Small intestine (tissue), 7 donors: Measurements from ENCODE around the gene RNASE9. TPM values are rescaled to one million over a fixed set of nuclear protein-coding genes. Genes with fewer than 3 reads are reported as not detected.

Experiments used
- DNase-seq, 2 donors: peaks; one replicate each; pipeline versions ENCODE4 v3.0.0 to v3.0.0-alpha.2; 2013
- FAIRE-seq: peaks from 2 replicates; lab custom pipeline; 2012; peaks lifted over from hg19 to GRCh38; lab: Jason Lieb, UNC
- H3K27ac ChIP-seq, 3 donors: one replicate each; pipeline ENCODE4 v1.5.1; 2013; ENCODE audit warnings: low read length in 2 of 3, mild to moderate bottlenecking in 2 of 3, control low read depth in 1 of 3, inconsistent platforms in 1 of 3, low read depth in 1 of 3, moderate library complexity in 1 of 3
- H3K27me3 ChIP-seq, 3 donors: one replicate each; pipeline ENCODE4 v1.6.1; 2013; ENCODE audit warnings: low read length in 3 of 3, inconsistent platforms in 1 of 3; ENCODE audit not compliant: control insufficient read depth in 3 of 3, insufficient read depth in 3 of 3
- H3K36me3 ChIP-seq, 3 donors: one replicate each; pipeline ENCODE4 v1.6.1; 2013; ENCODE audit warnings: low read length in 3 of 3, inconsistent platforms in 1 of 3, low read depth in 1 of 3, mild to moderate bottlenecking in 1 of 3, moderate library complexity in 1 of 3; ENCODE audit not compliant: control insufficient read depth in 3 of 3, insufficient read depth in 2 of 3
- H3K4me1 ChIP-seq, 3 donors: one replicate each; pipeline ENCODE4 v1.6.1; 2013; ENCODE audit warnings: low read length in 2 of 3, inconsistent platforms in 1 of 3, low read depth in 1 of 3, mild to moderate bottlenecking in 1 of 3, moderate library complexity in 1 of 3; ENCODE audit not compliant: control insufficient read depth in 3 of 3, insufficient read depth in 2 of 3
- H3K4me3 ChIP-seq, 3 donors: one replicate each; pipeline ENCODE4 v1.5.1; 2013; ENCODE audit warnings: low read length in 3 of 3, control low read depth in 1 of 3, inconsistent platforms in 1 of 3, low read depth in 1 of 3, mild to moderate bottlenecking in 1 of 3, moderate library complexity in 1 of 3
- H3K9me3 ChIP-seq, 2 donors: one replicate each; pipeline ENCODE4 v1.6.1; 2013; ENCODE audit warnings: low read depth in 1 of 2, low read length in 1 of 2; ENCODE audit not compliant: control insufficient read depth in 2 of 2, insufficient read depth in 1 of 2
- WGBS, 3 donors: extraction: QIAGEN DNeasy Blood & Tissue Kit; methylation state at CpG; one replicate each; pipeline ENCODE4 v1.1.7; 2013; 5-methylcytosine and 5-hydroxymethylcytosine counted together
- polyA plus RNA-seq, 4 donors: library from polyadenylated mRNA; stranded (reverse) in 3 of 4; unstranded in 1 of 4; fragments of 200-250 nt in 3 of 4; fragments of 120-200 nt in 1 of 4; gene quantifications; one replicate each; pipeline versions ENCODE4 v1.2.1 to v1.2.3, GENCODE V29; 2013
- donor health status: healthy with polysubstance abuse.
- donor health status: control.
- donor health status: control.
- donor health status: Bipolar disorder and iron deficiency.
- donor health status: healthy.

RNASE9 gene
- polyA plus RNA-seq, 4 donors: not detected

DNA sequence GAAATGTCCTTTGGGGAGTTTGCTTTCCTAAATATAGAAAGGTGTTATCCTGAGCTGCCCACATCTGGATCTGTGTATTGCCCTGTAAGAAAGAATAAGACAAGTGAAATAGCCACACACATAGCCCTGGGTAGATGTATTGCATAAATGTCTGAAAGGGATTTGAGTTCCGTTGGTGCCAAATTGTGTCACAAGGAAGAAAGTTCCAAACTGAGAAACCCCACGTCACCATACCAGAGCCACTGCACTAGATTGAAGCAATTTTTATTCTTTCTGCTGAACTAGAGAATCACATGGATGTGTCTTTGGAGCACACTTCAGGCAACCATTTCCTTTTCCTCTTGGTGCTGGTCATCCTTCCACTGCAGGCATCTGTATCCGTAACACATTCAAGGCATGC is 5.0 kb downstream of the RNASE9 start:
- 86 to 92% (median 91%) methylated on average over 3 of the region's 3 CpGs for WGBS, 3 donors
- Histone ChIP-seq H3K4me1 (no peaks in the 10 kb centered on the region), H3K27ac (no peak overlapping the region), H3K4me3 (no peak overlapping the region), H3K36me3 (no peaks in the 10 kb centered on the region), H3K9me3 (no peaks in the 10 kb centered on the region), H3K27me3 (no peaks in the 10 kb centered on the region)
- DNase-seq: no peak
- FAIRE-seq: no peak

DNA sequence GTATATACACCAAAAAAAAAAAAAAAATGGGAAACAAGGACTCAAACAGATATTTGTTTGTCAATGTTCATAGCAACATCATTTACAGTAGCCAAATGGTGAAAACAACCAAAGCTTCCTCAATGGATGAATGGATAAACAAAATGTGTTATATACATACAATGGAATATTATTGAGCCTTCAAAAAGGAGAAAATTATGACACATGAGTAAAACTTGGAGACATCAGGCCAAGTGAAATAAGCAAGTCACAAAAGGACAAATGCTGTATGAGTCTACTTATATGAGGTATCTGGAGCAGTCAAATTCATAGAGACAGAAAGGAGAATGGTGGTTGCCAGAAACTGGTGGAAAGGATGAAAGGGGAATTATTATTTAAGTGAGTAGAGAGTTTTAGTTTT is 7.8 kb downstream of the RNASE9 start:
- Histone ChIP-seq H3K36me3 (no peaks in the 10 kb centered on the region), H3K27me3 (no peaks in the 10 kb centered on the region), H3K4me3 (no peak overlapping the region), H3K4me1 (no peaks in the 10 kb centered on the region), H3K27ac (no peak overlapping the region), H3K9me3 (no peaks in the 10 kb centered on the region)
- DNase-seq (no peak), FAIRE-seq (no peak)

DNA sequence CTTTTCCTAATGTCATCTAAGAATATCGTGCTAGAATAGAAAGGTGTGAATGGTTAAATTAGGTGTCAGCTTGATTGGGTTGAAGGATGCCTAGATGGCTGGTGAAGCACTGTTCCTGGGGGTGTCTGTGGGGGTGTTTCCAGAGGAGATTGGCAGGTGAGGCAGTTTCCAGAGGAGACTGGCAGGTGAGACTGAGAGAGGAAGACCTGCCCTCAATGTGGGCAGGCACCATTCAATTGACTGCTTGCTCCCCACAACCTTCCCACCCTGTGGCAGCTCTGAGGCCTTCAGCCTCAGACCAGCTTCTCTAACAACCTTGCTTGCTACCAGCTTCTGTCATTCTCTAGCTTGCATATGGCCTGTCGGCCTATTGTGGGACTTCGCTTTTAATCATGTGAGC is 9.2 kb downstream of the RNASE9 start:
- no peaks in the 10 kb centered on the region for H3K36me3 ChIP-seq
- 92 to 94% (median 92%) methylated on average over 3 of the region's 3 CpGs for WGBS, 3 donors
- no peak overlapping the region for H3K27ac ChIP-seq
- no peak overlapping the region for H3K4me3 ChIP-seq
- peaks cover 0 to 4% (median 0%) of the 10 kb centered on the region in 3 donors for H3K4me1 ChIP-seq
- no peaks in the 10 kb centered on the region for H3K9me3 ChIP-seq
- H3K27me3 ChIP-seq: peaks cover 0 to 2% (median 0%) of the 10 kb centered on the region in 3 donors
- DNase-seq (no peak), FAIRE-seq (no peak)

DNA sequence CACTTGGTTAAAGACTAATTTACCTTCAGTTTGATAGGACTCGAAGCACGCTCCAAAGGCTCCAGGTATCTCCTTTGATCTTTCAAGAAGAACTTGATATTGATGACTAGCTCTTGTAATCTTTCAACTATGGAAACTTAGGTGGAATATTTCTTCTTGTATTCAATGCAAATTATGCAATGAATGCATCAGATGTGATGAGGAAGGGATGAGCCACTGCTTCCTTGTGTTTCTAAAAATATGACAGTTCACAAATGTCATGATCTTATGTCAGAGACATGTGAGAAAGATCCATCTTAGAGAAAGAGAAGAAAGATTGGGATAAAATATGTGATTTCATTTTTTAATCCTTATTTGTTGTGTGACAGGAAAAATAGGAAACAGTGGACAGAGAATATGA is 9.9 kb downstream of the RNASE9 start:
- FAIRE-seq: no peak
- H3K4me1 ChIP-seq: peaks cover 0 to 10% (median 0%) of the 10 kb centered on the region in 3 donors
- no peak for DNase-seq
- H3K4me3 ChIP-seq: no peak overlapping the region
- peaks cover 0 to 2% (median 0%) of the 10 kb centered on the region in 3 donors for H3K27me3 ChIP-seq
- H3K36me3 ChIP-seq: no peaks in the 10 kb centered on the region
- WGBS, 3 donors: 88 to 89% (median 89%) methylated on average over 2 of the region's 2 CpGs
- H3K9me3 ChIP-seq: no peaks in the 10 kb centered on the region
- H3K27ac ChIP-seq: no peak overlapping the region

DNA sequence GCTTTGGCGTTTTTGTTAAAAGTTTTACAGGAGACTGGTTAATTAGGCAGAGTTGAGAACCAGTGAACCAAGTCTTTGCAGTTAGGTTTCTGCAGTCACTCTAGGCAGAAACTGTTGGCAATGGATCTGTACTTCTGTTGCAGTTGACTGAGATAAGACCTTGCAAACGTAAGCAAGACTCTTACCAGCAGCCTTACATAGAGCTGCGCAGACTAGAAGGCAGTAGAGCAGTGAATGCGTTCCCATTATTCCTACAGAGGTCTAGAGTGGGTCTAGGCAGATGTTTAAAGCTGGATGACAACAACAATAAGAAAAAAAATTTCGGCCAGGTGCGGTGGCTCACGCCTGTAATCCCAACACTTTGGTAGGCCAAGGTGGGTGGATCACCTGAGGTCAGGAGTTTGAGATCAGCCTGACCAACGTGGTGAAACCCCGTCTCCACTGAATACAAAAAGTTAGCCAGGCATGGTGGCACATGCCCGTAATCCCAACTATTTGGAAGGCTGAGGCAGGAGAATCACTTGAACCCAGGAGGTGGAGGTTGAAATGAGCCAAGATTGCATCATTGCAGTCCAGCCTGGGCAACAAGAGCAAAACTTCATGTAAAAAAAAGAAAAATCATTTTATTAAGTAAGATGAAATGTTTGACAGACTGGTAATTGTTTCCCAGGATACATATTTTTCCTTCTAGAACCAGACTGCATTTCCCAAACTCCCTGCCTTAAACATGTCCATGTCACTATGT is 12.3 kb downstream of the RNASE9 start:
- Histone ChIP-seq H3K9me3 (no peaks in the 10 kb centered on the region), H3K36me3 (no peaks in the 10 kb centered on the region), H3K4me1 (peaks cover 0 to 10% (median 0%) of the 10 kb centered on the region in 3 donors), H3K4me3 (no peak overlapping the region), H3K27ac (no peak overlapping the region), H3K27me3 (peaks cover 0 to 2% (median 0%) of the 10 kb centered on the region in 3 donors)
- FAIRE-seq (no peak), DNase-seq (peak in 1 of 2 donors; percentile 17)
- WGBS, 3 donors: 87 to 91% (median 88%) methylated on average over 10 of the region's 10 CpGs

DNA sequence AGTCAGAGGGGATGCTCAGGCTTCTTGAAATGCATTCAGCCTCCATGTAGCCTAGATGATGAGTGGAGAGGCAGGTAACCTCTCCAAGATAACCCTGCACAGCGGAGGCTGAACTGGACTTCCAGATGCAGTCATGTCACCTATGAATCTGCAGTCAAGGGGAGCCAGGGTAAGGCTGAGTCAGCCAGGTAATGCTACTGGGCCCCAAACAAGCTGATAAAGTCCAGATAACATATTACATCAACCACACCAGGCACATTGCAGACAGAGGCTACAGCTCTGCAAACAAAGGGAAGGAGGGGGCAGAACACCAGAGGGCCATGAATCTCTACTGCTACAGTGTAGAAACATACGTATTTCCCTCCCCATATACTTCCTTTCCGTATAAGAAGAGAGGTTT is 14.0 kb downstream of the RNASE9 start:
- Histone ChIP-seq H3K27me3 (peaks cover 0 to 2% (median 0%) of the 10 kb centered on the region in 3 donors), H3K4me3 (no peak overlapping the region), H3K27ac (peak overlapping the region in 1 of 3 donors; percentile 1), H3K36me3 (no peaks in the 10 kb centered on the region), H3K9me3 (no peaks in the 10 kb centered on the region), H3K4me1 (peaks cover 0 to 10% (median 0%) of the 10 kb centered on the region in 3 donors)
- 29 to 46% (median 39%) methylated on average over 3 of the region's 3 CpGs for WGBS, 3 donors
- DNase-seq: peak in 1 of 2 donors; percentile 85
- FAIRE-seq: no peak

DNA sequence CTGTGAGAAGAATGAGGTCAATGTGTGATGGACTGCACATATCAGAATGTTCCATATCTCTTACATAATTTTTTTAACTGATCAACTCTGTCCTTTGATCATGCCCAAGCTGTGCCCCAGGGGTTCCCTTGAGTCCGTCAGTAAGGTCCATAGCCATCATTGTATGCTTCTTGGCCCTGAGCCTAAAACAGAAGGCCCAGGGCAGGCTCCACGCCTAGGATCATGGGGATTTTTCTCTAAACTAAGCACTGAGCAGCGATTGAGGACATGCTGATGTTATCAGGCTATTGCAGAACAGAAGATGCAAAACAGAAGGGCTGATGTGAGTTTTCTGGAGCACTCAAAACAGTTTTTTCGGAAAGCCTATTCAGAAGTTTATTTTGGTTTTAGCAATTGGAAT is 20.9 kb downstream of the RNASE9 start:
- H3K36me3 ChIP-seq: no peaks in the 10 kb centered on the region
- FAIRE-seq: no peak
- WGBS, 3 donors: 43 to 49% (median 47%) methylated on average over 4 of the region's 4 CpGs
- no peaks in the 10 kb centered on the region for H3K27me3 ChIP-seq
- no peak overlapping the region for H3K27ac ChIP-seq
- H3K4me3 ChIP-seq: no peak overlapping the region
- no peaks in the 10 kb centered on the region for H3K4me1 ChIP-seq
- H3K9me3 ChIP-seq: no peaks in the 10 kb centered on the region
- DNase-seq: no peak

DNA sequence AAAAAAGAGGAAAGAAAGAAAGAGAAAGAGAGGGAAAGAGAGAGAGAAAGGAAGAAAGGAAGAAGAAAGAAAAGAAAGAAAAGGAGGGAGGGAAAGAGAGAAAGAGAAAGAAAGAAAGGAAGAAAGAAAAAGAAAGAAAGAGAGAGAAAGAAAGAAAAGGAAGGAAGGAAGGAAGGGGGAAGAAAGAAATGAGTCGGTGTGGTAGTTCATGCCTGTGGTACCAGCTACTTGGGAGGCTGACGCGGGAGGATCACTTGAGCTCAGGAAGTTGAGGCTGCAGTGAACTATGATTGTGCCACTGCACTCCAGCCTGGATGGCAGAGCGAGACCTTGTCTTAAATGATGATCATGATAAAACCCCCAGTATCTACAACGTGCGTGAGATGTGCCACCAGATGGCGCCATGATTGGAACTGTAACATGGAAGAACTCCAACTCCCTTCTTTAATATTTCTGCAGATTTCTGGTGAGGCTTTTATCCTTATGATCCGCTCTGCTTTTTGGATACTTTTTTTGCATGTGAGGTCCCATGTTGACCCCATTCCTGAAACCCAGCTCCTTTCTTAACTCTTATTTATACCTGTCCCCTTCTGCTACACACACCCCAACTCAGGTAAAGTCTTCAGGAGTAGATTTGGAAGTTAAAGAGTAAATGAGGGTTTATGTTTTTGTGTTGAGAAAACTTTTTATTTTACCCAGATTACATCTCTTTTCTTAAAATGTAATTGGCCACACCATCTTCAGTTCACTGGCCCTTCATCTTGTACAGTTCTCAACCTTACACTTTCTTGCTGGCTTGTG is 29.9 kb downstream of the RNASE9 start:
- no peak overlapping the region for H3K4me3 ChIP-seq
- no peak overlapping the region for H3K27ac ChIP-seq
- peak; percentile 61 to 75 for DNase-seq
- H3K27me3 ChIP-seq: no peaks in the 10 kb centered on the region
- 15 to 20% (median 16%) methylated on average over 8 of the region's 8 CpGs for WGBS, 3 donors
- H3K4me1 ChIP-seq: no peaks in the 10 kb centered on the region
- no peaks in the 10 kb centered on the region for H3K9me3 ChIP-seq
- no peak for FAIRE-seq
- H3K36me3 ChIP-seq: no peaks in the 10 kb centered on the region
